OCI-LY7 (cell line): ENCODE data around the gene RNF14. TPM values are rescaled to one million over a fixed set of nuclear protein-coding genes. Genes with fewer than 3 reads are reported as not detected.

Experiments
- BruUV-seq: library from RNA; stranded (reverse); fragments of 400-500 nt; replicated peaks from 2 replicates; lab custom pipeline; 2021; lab: Mats Ljungman, UMichigan
- CTCF ChIA-PET: fragments of 300-600 bp; sonication (Branson Sonifier 250); formaldehyde crosslinking; loops from one replicate; lab custom pipeline; 2022; ENCODE audit warnings: antibody characterized with exemption; ENCODE audit not compliant: unreplicated experiment; lab: Charles Lee
- POLR2A ChIA-PET: fragments of 300-600 bp; sonication (Branson Sonifier 250); formaldehyde crosslinking; loops from one replicate; lab custom pipeline; 2022; ENCODE audit warnings: antibody characterized with exemption; lab: Charles Lee
- DNase-seq: peaks from one replicate; pipeline ENCODE4 v3.0.0-alpha.2; 2015; ENCODE audit warnings: low spot score
- H2AFZ ChIP-seq: fragments of 200-600 bp; sonication (generic), shearing (Covaris generic); 2 replicates; pipeline ENCODE4 v1.6.1; 2014; ENCODE audit warnings: mild to moderate bottlenecking, antibody characterized with exemption, low read length, moderate library complexity
- H3K27ac ChIP-seq: fragments of 200-600 bp; sonication (generic); 2 replicates; pipeline ENCODE4 v1.5.1; 2014; ENCODE audit warnings: mixed run types, low read depth, mild to moderate bottlenecking, moderate library complexity, low read length, inconsistent platforms; ENCODE audit not compliant: poor library complexity, severe bottlenecking
- H3K36me3 ChIP-seq: fragments of 200-600 bp; sonication (generic); 2 replicates; pipeline ENCODE4 v1.6.1; 2014; ENCODE audit warnings: mild to moderate bottlenecking, antibody characterized with exemption, low read length, moderate library complexity, mixed read lengths; ENCODE audit not compliant: insufficient read depth
- H3K4me1 ChIP-seq: fragments of 200-600 bp; sonication (generic); 2 replicates; pipeline ENCODE4 v1.5.1; 2014; ENCODE audit warnings: mild to moderate bottlenecking, low read length; ENCODE audit not compliant: insufficient read depth, poor library complexity, severe bottlenecking
- H3K4me2 ChIP-seq: fragments of 200-600 bp; sonication (generic); 2 replicates; pipeline ENCODE4 v1.6.1; 2014; ENCODE audit warnings: mild to moderate bottlenecking, low read length
- H3K4me3 ChIP-seq: fragments of 200-600 bp; sonication (generic); 2 replicates; pipeline ENCODE4 v1.5.1; 2014; ENCODE audit warnings: mild to moderate bottlenecking, low read depth, low read length; ENCODE audit not compliant: poor library complexity, severe bottlenecking
- H3K79me2 ChIP-seq: fragments of 200-600 bp; sonication (generic); 2 replicates; pipeline ENCODE4 v1.6.1; 2016; ENCODE audit warnings: low read depth, mild to moderate bottlenecking, low read length, moderate library complexity, mixed read lengths; ENCODE audit not compliant: insufficient read depth
- H3K9me2 ChIP-seq: fragments of 200-600 bp; sonication (generic); 2 replicates; pipeline ENCODE4 v1.6.1; 2016; ENCODE audit warnings: mild to moderate bottlenecking, low read length, mixed read lengths; ENCODE audit not compliant: insufficient read depth
- H3K9me3 ChIP-seq: fragments of 200-600 bp; sonication (generic); 2 replicates; pipeline ENCODE4 v1.6.1; 2014; ENCODE audit warnings: mild to moderate bottlenecking, mixed run types, low read length, mixed read lengths
- H4K20me1 ChIP-seq: fragments of 200-600 bp; sonication (generic); 2 replicates; pipeline ENCODE4 v1.6.1; 2014; ENCODE audit warnings: mild to moderate bottlenecking, antibody characterized with exemption, low read length, moderate library complexity, mixed read lengths; ENCODE audit not compliant: insufficient read depth
- CTCF ChIP-seq: fragments of 200-600 bp; sonication (generic); conservative IDR thresholded peaks from 2 replicates; pipeline ENCODE4 v1.5.1; 2014; ENCODE audit warnings: mild to moderate bottlenecking, antibody characterized with exemption, low read length, moderate library complexity, mixed read lengths
- EZH2phosphoT487 ChIP-seq: fragments of 200-600 bp; sonication (generic); IDR thresholded peaks from 2 replicates; pipeline ENCODE4 v1.6.1; 2018; ENCODE audit warnings: low read depth, borderline replicate concordance, mild to moderate bottlenecking, mixed run types, antibody characterized with exemption, low read length, moderate library complexity, mixed read lengths
- intact Hi-C: fragments of 100-400 bp; cut with micrococcal nuclease; formaldehyde crosslinking; loops from one replicate; pipeline ENCODE4 v1.10.0; 2022; ENCODE audit not compliant: unreplicated experiment
- total RNA-seq, 2 experiments: library from RNA; depleted of rRNA in 1 of 2; stranded (reverse); fragments of >200 nt in 1 of 2; shearing (Covaris generic) in 1 of 2; gene quantifications; 2 replicates each; pipeline ENCODE4 v1.2.3, GENCODE V29; 2014 to 2022

Gene RNF14
- total RNA-seq, 2 experiments from 2014 or later, result 31.7 to 41.1 TPM

- Histone ChIP-seq H3K4me3 (no peak overlapping the region), H3K4me2 (no peak overlapping the region), H4K20me1 (no peaks in the 10 kb centered on the region), H3K9me3 (no peaks in the 10 kb centered on the region), H3K9me2 (no peaks in the 10 kb centered on the region), H2AFZ (no peak overlapping the region), H3K36me3 (peaks cover 77% of the 10 kb centered on the region), H3K79me2 (peaks cover 4% of the 10 kb centered on the region; the same call in 1 of the 2 replicates), H3K4me1 (no peaks in the 10 kb centered on the region), H3K27ac (no peak overlapping the region)
- no TSS peak for BruUV-seq
- TF ChIP-seq CTCF, result peak; percentile 95
- no peak for TF ChIP-seq EZH2phosphoT487
- DNase-seq, result peak; percentile 73
- ChIA-PET CTCF (no interaction called here), POLR2A (no interaction called here)
- intact Hi-C loops, result loop anchor here (5.0 kb wide), 1 partner anchor 150 kb away; no protein-coding TSS in a partner anchor
These were observed 23.6 kb downstream of the RNF14 start for GRCh38 chr5:141992349-141992963.

- Histone ChIP-seq H3K79me2 (peaks cover 4% of the 10 kb centered on the region; the same call in 1 of the 2 replicates), H3K4me1 (no peaks in the 10 kb centered on the region), H3K36me3 (peaks cover 71% of the 10 kb centered on the region), H3K27ac (no peak overlapping the region), H3K4me2 (no peak overlapping the region), H4K20me1 (no peaks in the 10 kb centered on the region), H2AFZ (no peak overlapping the region), H3K9me3 (no peaks in the 10 kb centered on the region), H3K4me3 (no peak overlapping the region), H3K9me2 (no peaks in the 10 kb centered on the region)
- DNase-seq, result no peak
- CTCF ChIA-PET, result no interaction called here
- TF ChIP-seq CTCF (no peak), EZH2phosphoT487 (no peak)
- POLR2A ChIA-PET, result interaction anchor here (0.8 kb wide), 1 partner anchor 9 kb away, joined by 3 read pairs; no protein-coding TSS in a partner anchor
- intact Hi-C loops, result loop anchor here (5.0 kb wide), 1 partner anchor 148 kb away; no protein-coding TSS in a partner anchor
- BruUV-seq, result no TSS peak
These were observed 25.7 kb downstream of the RNF14 start for GRCh38 chr5:141994511-141995136.

- no peaks in the 10 kb centered on the region for H3K9me3 ChIP-seq
- H3K79me2 ChIP-seq, result peaks cover 4% of the 10 kb centered on the region; the same call in 1 of the 2 replicates
- H3K4me2 ChIP-seq, result no peak overlapping the region
- DNase-seq, result no peak
- peaks cover 68% of the 10 kb centered on the region for H3K36me3 ChIP-seq
- H4K20me1 ChIP-seq, result no peaks in the 10 kb centered on the region
- intact Hi-C loops, result no loop called here
- H3K27ac ChIP-seq, result no peak overlapping the region
- no TSS peak for BruUV-seq
- no peaks in the 10 kb centered on the region for H3K4me1 ChIP-seq
- no peak overlapping the region for H2AFZ ChIP-seq
- H3K9me2 ChIP-seq, result no peaks in the 10 kb centered on the region
- TF ChIP-seq EZH2phosphoT487 (no peak), CTCF (no peak)
- POLR2A ChIA-PET, result interaction anchor here (0.7 kb wide), 1 partner anchor 27 kb away, joined by 3 read pairs; the partner anchor contains the start of gene RNF14
- H3K4me3 ChIP-seq, result no peak overlapping the region
- CTCF ChIA-PET, result no interaction called here
These were observed 26.8 kb downstream of the RNF14 start for GRCh38 chr5:141995656-141996055.
